ENCODE results near the gene MIOS. TPM values are rescaled to one million over a fixed set of nuclear protein-coding genes. Genes with fewer than 3 reads are reported as not detected.

Gene MIOS
- total and polyA plus RNA-seq, 2 of the 8 experiments (the other 6 are each of a cell fraction or from before 2014, with no cell fraction given) = 15.5 to 50.7 TPM

DNA sequence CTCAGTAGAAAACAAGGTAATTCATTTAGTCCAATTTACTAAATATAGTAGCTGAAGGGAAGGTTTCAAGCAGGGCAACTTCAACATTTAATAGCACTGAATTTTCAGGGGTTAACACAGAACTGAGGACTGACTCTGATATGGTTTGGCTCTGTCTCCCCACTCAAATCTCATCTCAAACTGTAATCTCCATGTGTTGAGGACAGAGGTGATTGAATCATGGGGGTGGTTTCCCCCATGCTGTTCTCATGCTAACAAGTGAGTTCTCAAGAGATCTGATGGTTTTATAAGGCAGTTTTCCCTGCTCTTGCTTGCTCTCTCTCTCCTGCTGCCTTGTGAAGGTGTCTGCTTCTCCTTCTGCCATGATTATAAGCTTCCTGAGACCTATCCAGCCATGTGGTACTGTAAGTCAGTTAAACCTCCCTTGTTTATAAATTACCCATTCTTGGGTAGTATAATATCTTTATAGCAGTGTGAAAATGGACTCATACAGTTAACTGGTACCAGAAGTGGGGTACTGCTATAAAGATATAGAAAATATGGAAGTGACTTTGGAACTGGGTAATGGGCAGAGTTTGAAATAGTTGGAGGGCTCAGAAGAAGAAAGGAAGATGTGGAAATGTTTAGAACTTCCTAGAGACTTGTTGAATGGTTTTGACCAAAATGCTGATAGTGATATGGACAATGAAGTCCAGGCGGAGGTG, 64.1 kb downstream of the MIOS start:
- DNase-seq (ENCODE audit: low read depth in 1 of 2, low spot score in 2 of 2) = no peak
- no peak overlapping the region for H4K5ac ChIP-seq (ENCODE audit: insufficient read length, low read depth, low read length)
- H3K27me3 ChIP-seq (replicated peaks in 1 of 4; ENCODE audit: control insufficient read depth in 3 of 4, extremely low read depth in 1 of 4, insufficient read depth in 3 of 4, low read length in 3 of 4) = no peaks in the 10 kb centered on the region
- H2BK120ac ChIP-seq (replicated peaks; ENCODE audit: low read depth, low read length) = no peak overlapping the region
- no peaks in the 10 kb centered on the region for H3K79me2 ChIP-seq (ENCODE audit: control insufficient read depth in 1 of 2, insufficient read depth in 2 of 2, low read length in 2 of 2)
- 91% methylated on average over 1 of the region's 1 CpG; no CpG with 5 or more reads in 1 of the 2 experiments for WGBS, 2 experiments (ENCODE audit: extremely low coverage in 1 of 2, insufficient coverage in 1 of 2, insufficient read length in 1 of 2, insufficient replicate concordance in 2 of 2, low coverage in 1 of 2, low lambda C conversion rate in 2 of 2, missing lambda C conversion rate in 1 of 2)
- H4K8ac ChIP-seq (ENCODE audit: extremely low read depth, insufficient read depth, low read length) = no peak overlapping the region
- no peak overlapping the region for H4K91ac ChIP-seq (replicated peaks; ENCODE audit: insufficient read length, low read length)
- ChIA-PET CTCF (ENCODE audit: partially characterized antibody) (no interaction called here), POLR2A (ENCODE audit: partially characterized antibody) (no interaction called here)
- H4K20me1 ChIP-seq (replicated peaks in 1 of 2; ENCODE audit: control insufficient read depth in 1 of 2, insufficient read depth in 2 of 2, low read length in 2 of 2) = no peaks in the 10 kb centered on the region
- H3K79me1 ChIP-seq (ENCODE audit: low read depth, low read length) = no peaks in the 10 kb centered on the region
- H3K56ac ChIP-seq (replicated peaks; ENCODE audit: insufficient read length, low read depth, low read length) = no peak overlapping the region
- no peak overlapping the region for H3K4me2 ChIP-seq (ENCODE audit: insufficient read depth in 1 of 2, low read depth in 2 of 2, low read length in 2 of 2)
- H2BK15ac ChIP-seq (ENCODE audit: low read length) = no peak overlapping the region
- H2AFZ ChIP-seq (ENCODE audit: low read length) = no peak overlapping the region
- H3K4me3 ChIP-seq (ENCODE audit: extremely low read depth in 1 of 4, insufficient read depth in 2 of 4, low read depth in 3 of 4, low read length in 4 of 4) = no peak overlapping the region
- no peak overlapping the region for H3K23ac ChIP-seq (ENCODE audit: insufficient read length)
- no peak overlapping the region for H2BK12ac ChIP-seq (ENCODE audit: low read depth, low read length)
- no peaks in the 10 kb centered on the region for H3K36me3 ChIP-seq (ENCODE audit: control insufficient read depth in 2 of 4, insufficient read depth in 4 of 4, low read length in 3 of 4)
- H3K9ac ChIP-seq (replicated peaks in 1 of 4; ENCODE audit: extremely low read depth in 1 of 4, low read depth in 3 of 4, low read length in 3 of 4) = no peak overlapping the region
- H3K4me1 ChIP-seq (replicated peaks in 1 of 4; ENCODE audit: control insufficient read depth in 3 of 4, insufficient read depth in 4 of 4, low read length in 3 of 4) = no peaks in the 10 kb centered on the region
- no peak for FAIRE-seq
- peaks cover under 1 to 8% of the 10 kb centered on the region in 2 experiments; a peak in 2 of 4 replicates for H3K9me3 ChIP-seq (ENCODE audit: insufficient read depth in 2 of 2, low read depth in 1 of 2, low read length in 1 of 2)
- no peak overlapping the region for H3K27ac ChIP-seq (ENCODE audit: low read depth, low read length)
- no peak overlapping the region for H2BK20ac ChIP-seq (ENCODE audit: low read length)
- no peak overlapping the region for H3K4ac ChIP-seq (replicated peaks; ENCODE audit: insufficient read length, low read depth, low read length)
- H2AK5ac ChIP-seq (ENCODE audit: low read depth, low read length) = no peak overlapping the region
- no peak overlapping the region for H2BK5ac ChIP-seq (ENCODE audit: low read depth, low read length)
- no peaks in the 10 kb centered on the region for H3K23me2 ChIP-seq (ENCODE audit: low read depth, low read length)
- no peak overlapping the region for H3K14ac ChIP-seq (ENCODE audit: insufficient read length)
- no peak overlapping the region for H3K18ac ChIP-seq (ENCODE audit: extremely low read depth, low read length)
- TF ChIP-seq SUZ12 (IDR thresholded peaks at IDR 0.05; ENCODE audit: low read length) (no peak), CREB1 (IDR thresholded peaks at IDR 0.05) (no peak), POLR2AphosphoS5 (IDR thresholded peaks at IDR 0.05; ENCODE audit: low read depth, low read length) (no peak), JUN (IDR thresholded peaks at IDR 0.05; ENCODE audit: low read depth, low read length) (no peak), TEAD4 (IDR thresholded peaks at IDR 0.05; ENCODE audit: low read depth, low read length) (no peak), KDM5A (IDR thresholded peaks at IDR 0.05; ENCODE audit: low read length) (no peak), FOSL1 (IDR thresholded peaks at IDR 0.05; ENCODE audit: insufficient read depth, low read depth, low read length) (no peak), GABPA (IDR thresholded peaks at IDR 0.05; ENCODE audit: borderline replicate concordance, insufficient read depth, low read length) (no peak), EP300 (IDR thresholded peaks at IDR 0.05; ENCODE audit: borderline replicate concordance in 1 of 2, low read depth in 2 of 2, low read length in 2 of 2) (no peak), BRCA1 (IDR thresholded peaks at IDR 0.05; ENCODE audit: low read depth, low read length) (no peak), SIN3A (conservative IDR thresholded peaks at IDR 0.05 in 1 of 2, IDR thresholded peaks at IDR 0.05 in 1 of 2; ENCODE audit: low read depth in 1 of 2, low read length in 2 of 2) (no peak)
- TF ChIP-seq, protein P1, sequence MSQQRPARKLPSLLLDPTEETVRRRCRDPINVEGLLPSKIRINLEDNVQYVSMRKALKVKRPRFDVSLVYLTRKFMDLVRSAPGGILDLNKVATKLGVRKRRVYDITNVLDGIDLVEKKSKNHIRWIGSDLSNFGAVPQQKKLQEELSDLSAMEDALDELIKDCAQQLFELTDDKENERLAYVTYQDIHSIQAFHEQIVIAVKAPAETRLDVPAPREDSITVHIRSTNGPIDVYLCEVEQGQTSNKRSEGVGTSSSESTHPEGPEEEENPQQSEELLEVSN (IDR thresholded peaks at IDR 0.05) = no peak

Data from H1 (cell line).